Lower leg skin (tissue), 4 donors: ENCODE data around the gene CCDC183. TPM values are rescaled to one million over a fixed set of nuclear protein-coding genes. Genes with fewer than 3 reads are reported as not detected.
"Not testable (repeated sequence)": the region's sequence is repeated elsewhere in the genome, so short reads cannot be mapped to it uniquely, and the experiment has no call there.

ENCODE experiments used
- DNase-seq, 2 donors: peaks; one replicate each; pipeline ENCODE4 v3.0.0-alpha.2; 2019; ENCODE audit warnings: low spot score in 2 of 2
- H3K4me3 ChIP-seq: fragments of 200-600 bp; sonication (generic); 2 replicates; pipeline ENCODE4 v1.5.1; 2017; ENCODE audit warnings: mild to moderate bottlenecking, low read depth; ENCODE audit not compliant: poor library complexity, severe bottlenecking
- POLR2A ChIP-seq, 2 donors: fragments of 450-650 bp; IDR thresholded peaks; one replicate each; pipeline ENCODE4 v1.6.1; 2016 to 2017; ENCODE audit warnings: antibody characterized with exemption in 2 of 2, mild to moderate bottlenecking in 1 of 2, moderate library complexity in 1 of 2
- WGBS, 2 donors: methylation state at CpG; one replicate each; pipeline ENCODE4 v1.1.5; 2018; 5-methylcytosine and 5-hydroxymethylcytosine counted together
- intact Hi-C: fragments of 100-400 bp; cut with DNase I; formaldehyde crosslinking; loops from one replicate; pipeline ENCODE4 v1.15.0; 2023; ENCODE audit warnings: low total_unique reads
- total RNA-seq, 4 donors: library from RNA; depleted of rRNA; stranded (reverse); fragments of >200 nt; gene quantifications; one replicate each; pipeline ENCODE4 v1.1.0, GENCODE V29; 2016
- TF ChIP-seq, protein P1 (sequence below), 3 donors: fragments of 450-650 bp; IDR thresholded peaks; one replicate each; pipeline ENCODE4 v1.5.1; 2016; ENCODE audit warnings: antibody characterized with exemption in 3 of 3, mild to moderate bottlenecking in 3 of 3, moderate library complexity in 2 of 3

The CCDC183 gene
- total RNA-seq, 4 donors from 2014 or later: 0.37 to 9.1 (median 2.0) TPM

DNA sequence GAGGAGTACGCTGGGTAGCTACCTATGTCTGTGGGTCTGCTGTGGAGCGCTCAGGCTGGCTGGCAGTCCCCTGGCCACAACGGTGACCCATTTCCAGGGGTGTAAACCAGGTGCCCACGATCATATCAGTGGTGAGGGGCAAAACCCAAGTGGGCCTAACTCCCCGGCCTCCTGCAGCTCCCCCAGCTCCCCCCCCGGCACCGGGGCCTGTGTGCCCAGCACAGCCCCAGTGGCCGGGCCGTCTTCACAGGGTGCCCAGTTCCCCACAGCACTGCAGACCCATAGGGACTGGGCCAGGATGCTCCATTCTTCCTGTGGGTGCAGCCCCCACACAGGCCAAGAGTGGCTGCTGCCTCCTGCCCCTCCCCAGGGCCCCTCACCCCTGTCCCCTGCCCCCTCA lies 37.1 kb upstream of the CCDC183 start:
- TF ChIP-seq, protein P1, sequence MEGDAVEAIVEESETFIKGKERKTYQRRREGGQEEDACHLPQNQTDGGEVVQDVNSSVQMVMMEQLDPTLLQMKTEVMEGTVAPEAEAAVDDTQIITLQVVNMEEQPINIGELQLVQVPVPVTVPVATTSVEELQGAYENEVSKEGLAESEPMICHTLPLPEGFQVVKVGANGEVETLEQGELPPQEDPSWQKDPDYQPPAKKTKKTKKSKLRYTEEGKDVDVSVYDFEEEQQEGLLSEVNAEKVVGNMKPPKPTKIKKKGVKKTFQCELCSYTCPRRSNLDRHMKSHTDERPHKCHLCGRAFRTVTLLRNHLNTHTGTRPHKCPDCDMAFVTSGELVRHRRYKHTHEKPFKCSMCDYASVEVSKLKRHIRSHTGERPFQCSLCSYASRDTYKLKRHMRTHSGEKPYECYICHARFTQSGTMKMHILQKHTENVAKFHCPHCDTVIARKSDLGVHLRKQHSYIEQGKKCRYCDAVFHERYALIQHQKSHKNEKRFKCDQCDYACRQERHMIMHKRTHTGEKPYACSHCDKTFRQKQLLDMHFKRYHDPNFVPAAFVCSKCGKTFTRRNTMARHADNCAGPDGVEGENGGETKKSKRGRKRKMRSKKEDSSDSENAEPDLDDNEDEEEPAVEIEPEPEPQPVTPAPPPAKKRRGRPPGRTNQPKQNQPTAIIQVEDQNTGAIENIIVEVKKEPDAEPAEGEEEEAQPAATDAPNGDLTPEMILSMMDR (IDR thresholded peaks at IDR 0.05): no peak

DNA sequence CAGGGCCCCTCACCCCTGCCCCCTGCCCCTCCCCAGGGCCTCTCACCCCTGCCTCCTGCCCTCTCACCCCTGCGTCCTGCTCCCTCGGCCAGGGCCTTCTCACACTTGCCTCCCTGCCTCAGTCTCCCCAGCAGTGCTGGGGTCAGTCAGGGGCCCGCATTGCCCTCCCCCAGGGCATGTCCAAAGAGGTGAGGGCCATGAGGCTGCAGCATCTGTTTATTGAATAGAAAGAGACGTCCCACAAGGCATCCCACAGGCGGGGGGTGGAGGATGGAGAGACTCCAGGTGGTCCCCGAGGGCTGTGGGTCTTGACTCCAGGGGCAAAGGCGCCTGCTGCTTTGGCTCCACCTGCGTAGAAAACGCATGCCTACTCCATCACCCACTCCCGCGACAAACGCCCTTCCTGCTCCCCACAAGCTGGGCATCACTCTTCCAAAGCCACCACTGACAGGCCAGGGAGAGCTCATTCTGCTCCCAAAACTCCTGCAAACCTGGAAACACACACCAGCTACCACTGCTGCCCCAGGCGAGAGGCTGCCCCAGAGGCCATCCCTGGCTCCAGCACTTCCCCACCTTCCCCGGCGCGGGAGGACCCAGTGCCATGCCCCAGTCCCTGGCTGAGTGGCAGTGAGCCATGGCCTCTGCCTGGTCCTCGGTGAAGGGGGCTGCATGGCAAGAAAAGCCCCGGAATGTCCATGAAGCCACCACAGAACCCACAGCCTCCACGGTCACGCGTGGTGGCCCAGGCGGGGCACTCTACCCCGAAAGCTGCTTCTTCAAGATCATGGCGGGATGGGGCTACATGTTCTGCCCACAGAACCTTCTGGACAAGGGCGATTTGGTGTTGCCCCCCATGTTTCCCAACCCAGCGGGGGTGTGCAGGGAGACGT lies 36.5 kb upstream of the CCDC183 start:
- no peak overlapping the region for H3K4me3 ChIP-seq
- no peak for DNase-seq
- intact Hi-C loops: no loop called here
- WGBS, 2 donors: 75 to 82% methylated on average over 23 to 26 of the region's 27 CpGs
- TF ChIP-seq, protein P1 (IDR thresholded peaks at IDR 0.05): no peak
- no peak for TF ChIP-seq POLR2A (IDR thresholded peaks at IDR 0.05)

More for the DNA sequence above, 37.1 kb upstream of the CCDC183 start:
- H3K4me3 ChIP-seq: no peak overlapping the region
- DNase-seq: no peak
- intact Hi-C loops: no loop called here
- 78 to 100% methylated on average over 6 to 8 of the region's 9 CpGs for WGBS, 2 donors

DNA sequence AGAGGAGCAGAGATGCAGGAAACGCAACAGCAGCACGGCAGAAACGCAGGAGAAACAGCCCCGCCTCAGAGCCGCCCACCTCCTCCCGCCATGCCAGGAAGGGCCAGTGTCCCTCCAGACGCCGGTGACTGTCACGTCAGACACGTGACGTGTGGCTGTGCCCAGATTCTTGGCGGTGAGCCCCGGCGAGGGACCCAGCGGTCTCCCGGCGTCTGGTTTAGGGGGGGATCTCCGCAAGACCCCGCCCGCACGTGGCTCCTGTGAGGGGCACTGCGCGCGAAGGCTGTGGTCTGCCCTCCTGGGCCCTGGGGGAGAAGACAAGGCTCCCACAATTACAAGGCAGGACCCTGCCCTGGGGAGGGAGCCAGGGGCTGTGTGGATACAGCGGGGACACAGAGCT lies 35.7 kb upstream of the CCDC183 start:
- no peak for DNase-seq
- TF ChIP-seq POLR2A (IDR thresholded peaks at IDR 0.05): no peak
- TF ChIP-seq, protein P1 (IDR thresholded peaks at IDR 0.05): no peak
- intact Hi-C loops: no loop called here
- H3K4me3 ChIP-seq: no peak overlapping the region
- 40 to 65% methylated on average over 18 to 21 of the region's 25 CpGs for WGBS, 2 donors

DNA sequence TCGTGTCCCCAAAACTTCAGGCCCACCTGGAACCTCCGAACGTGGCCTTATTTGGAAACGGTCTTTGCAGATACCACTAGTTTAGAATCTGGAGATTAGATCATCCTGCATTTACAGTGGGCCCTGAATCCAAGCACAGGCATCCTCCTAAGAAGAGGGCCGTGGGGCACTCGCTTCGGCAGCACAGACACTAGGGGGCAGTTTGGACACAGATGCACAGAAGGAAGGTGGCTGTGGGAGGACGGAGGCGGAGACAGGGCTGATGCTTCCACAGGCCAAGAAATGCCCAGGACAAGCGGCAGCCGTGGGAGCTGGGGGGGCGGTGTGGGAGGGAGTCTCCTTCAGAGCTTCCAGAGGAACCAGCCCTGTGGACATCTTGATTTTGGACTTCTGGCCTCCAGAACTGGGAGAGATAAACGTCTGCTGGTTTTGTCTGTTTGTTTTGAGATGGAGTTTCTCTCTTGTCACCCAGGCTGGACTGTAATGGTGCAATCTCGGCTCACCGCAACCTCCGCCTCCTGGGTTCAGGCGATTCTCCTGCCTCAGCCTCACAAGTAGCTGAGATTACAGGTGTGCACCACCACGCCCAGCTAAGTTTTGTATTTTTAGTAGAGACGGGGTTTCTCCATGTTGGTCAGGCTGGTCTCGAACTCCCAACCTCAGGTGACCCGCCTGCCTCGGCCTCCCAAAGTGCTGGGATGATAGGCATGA lies 35.1 kb upstream of the CCDC183 start:
- intact Hi-C loops, DNase-seq, H3K4me3 ChIP-seq: not testable (repeated sequence)
- WGBS, 2 donors: 39 to 42% methylated on average over 22 of the region's 22 CpGs

DNA sequence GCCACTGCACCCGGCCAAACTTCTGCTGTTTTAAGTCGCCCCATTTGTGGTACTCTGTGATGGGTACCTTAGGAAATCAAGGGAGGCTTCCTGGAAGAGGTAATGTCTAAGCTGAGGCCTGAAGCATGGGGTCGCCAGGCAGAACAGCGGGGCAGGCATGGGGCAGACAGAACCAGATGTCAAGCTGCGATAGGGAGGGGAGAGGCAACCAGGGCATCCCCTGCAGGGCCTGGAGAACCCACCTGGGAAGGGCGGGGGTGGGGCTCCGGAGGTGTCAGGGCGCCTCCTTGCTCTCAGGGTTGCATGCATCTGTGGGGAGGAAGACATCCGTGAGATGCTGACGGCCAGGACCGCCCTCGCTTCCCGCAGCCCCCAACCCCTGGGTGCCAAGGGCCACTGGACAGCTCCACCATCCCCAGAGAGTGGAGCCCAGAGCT lies 34.6 kb upstream of the CCDC183 start:
- no peak overlapping the region for H3K4me3 ChIP-seq
- TF ChIP-seq, protein P1 (IDR thresholded peaks at IDR 0.05): no peak
- no peak for TF ChIP-seq POLR2A (IDR thresholded peaks at IDR 0.05)
- 76 to 87% methylated on average over 11 to 12 of the region's 13 CpGs for WGBS, 2 donors
- no peak for DNase-seq
- intact Hi-C loops: no loop called here

DNA sequence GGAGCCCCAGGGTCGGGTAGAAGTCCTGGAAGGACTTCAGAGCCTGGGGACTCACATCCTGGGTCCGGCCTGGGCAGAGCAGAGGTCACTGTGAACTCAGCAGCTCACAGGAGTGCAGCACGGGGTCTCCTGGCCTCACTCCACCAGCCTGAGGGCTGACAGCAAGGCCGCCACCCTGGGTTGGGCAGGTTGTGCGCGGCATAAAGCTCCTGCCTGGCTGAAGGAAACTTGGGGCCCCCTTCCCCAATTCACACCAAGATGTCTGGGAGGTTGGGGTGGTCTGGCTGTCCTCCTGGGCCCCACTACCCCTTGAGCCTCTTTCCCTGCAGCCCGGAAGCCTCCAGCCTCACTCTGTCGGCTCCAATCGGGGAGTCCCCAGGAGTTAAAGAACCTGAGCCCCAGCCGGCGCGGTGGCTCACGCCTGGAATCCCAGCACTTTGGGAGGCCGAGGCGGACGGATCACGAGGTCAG lies 33.9 kb upstream of the CCDC183 start:
- intact Hi-C loops: no loop called here
- WGBS, 2 donors: 70 to 80% methylated on average over 16 to 17 of the region's 17 CpGs
- H3K4me3 ChIP-seq: no peak overlapping the region
- TF ChIP-seq, protein P1 (IDR thresholded peaks at IDR 0.05): no peak
- no peak for TF ChIP-seq POLR2A (IDR thresholded peaks at IDR 0.05)
- no peak for DNase-seq
